CD14-positive monocyte (primary cell): ENCODE measurements around the gene MPV17. TPM values are rescaled to one million over a fixed set of nuclear protein-coding genes. Genes with fewer than 3 reads are reported as not detected.

Source experiments
- DNase-seq, 3 donors: peaks; one replicate each; pipeline ENCODE4 v3.0.0-alpha.2; 2011 to 2022
- H2AFZ ChIP-seq: 2 replicates; pipeline ENCODE4 v1.6.0; 2012; ENCODE audit warnings: mild to moderate bottlenecking, low read depth, low read length, inconsistent platforms; ENCODE audit not compliant: insufficient read depth, poor library complexity, severe bottlenecking
- H3K27ac ChIP-seq, 2 donors: 1 replicate in 1 of 2; 2 replicates in 1 of 2; pipeline ENCODE4 v1.5.1; 2012 to 2013; ENCODE audit warnings: low read length in 2 of 2, control low read depth in 1 of 2, inconsistent platforms in 1 of 2, low read depth in 1 of 2, mild to moderate bottlenecking in 1 of 2
- H3K27me3 ChIP-seq, 2 donors: one replicate each; pipeline versions ENCODE4 v1.6.0 to v1.6.1; 2011 to 2013; ENCODE audit warnings: low read length in 2 of 2; ENCODE audit not compliant: control insufficient read depth in 2 of 2, insufficient read depth in 2 of 2
- H3K36me3 ChIP-seq, 2 donors: replicated peaks in 1 of 2; 1 replicate in 1 of 2; 2 replicates in 1 of 2; pipeline versions ENCODE4 v1.5.1 to v1.6.1; 2012 to 2013; ENCODE audit warnings: low read length in 2 of 2, control low read depth in 1 of 2, inconsistent platforms in 1 of 2, mild to moderate bottlenecking in 1 of 2; ENCODE audit not compliant: insufficient read depth in 2 of 2, control insufficient read depth in 1 of 2
- H3K4me1 ChIP-seq, 2 donors: 1 replicate in 1 of 2; 2 replicates in 1 of 2; pipeline versions ENCODE4 v1.5.1 to v1.6.1; 2012 to 2013; ENCODE audit warnings: low read length in 2 of 2, control low read depth in 1 of 2, inconsistent platforms in 1 of 2, mild to moderate bottlenecking in 1 of 2, moderate library complexity in 1 of 2; ENCODE audit not compliant: insufficient read depth in 2 of 2, control insufficient read depth in 1 of 2
- H3K4me2 ChIP-seq: replicated peaks from 2 replicates; pipeline ENCODE3; 2012; ENCODE audit warnings: low read length, moderate library complexity, mild to moderate bottlenecking; ENCODE audit not compliant: poor library complexity, severe bottlenecking; ENCODE audit errors: extremely low read depth
- H3K4me3 ChIP-seq, 3 experiments: fragments of 200-600 bp in 1 of 3; sonication (generic) in 1 of 3; replicated peaks in 1 of 3; 1 replicate in 2 of 3; 2 replicates in 1 of 3; pipeline ENCODE4 v1.5.1; 2011 to 2013; ENCODE audit warnings: low read length in 3 of 3, mild to moderate bottlenecking in 3 of 3, control low read depth in 2 of 3, low read depth in 2 of 3, inconsistent platforms in 1 of 3, moderate library complexity in 1 of 3
- H3K79me2 ChIP-seq: 2 replicates; pipeline ENCODE4 v1.6.0; 2012; ENCODE audit warnings: mild to moderate bottlenecking, control low read depth, inconsistent platforms, low read length, moderate library complexity; ENCODE audit not compliant: insufficient read depth
- H3K9ac ChIP-seq: 2 replicates; pipeline ENCODE4 v1.6.0; 2017; ENCODE audit warnings: low read length, mild to moderate bottlenecking; ENCODE audit not compliant: insufficient read depth, poor library complexity, severe bottlenecking
- H3K9me3 ChIP-seq, 2 donors: replicated peaks in 1 of 2; 1 replicate in 1 of 2; 2 replicates in 1 of 2; pipeline versions ENCODE4 v1.5.1 to v1.6.1; 2012 to 2013; ENCODE audit warnings: low read length in 2 of 2, control low read depth in 1 of 2; ENCODE audit not compliant: control insufficient read depth in 1 of 2, insufficient read depth in 1 of 2
- H4K20me1 ChIP-seq: 2 replicates; pipeline ENCODE4 v1.6.0; 2012; ENCODE audit warnings: mild to moderate bottlenecking, low read length, control low read depth, moderate library complexity; ENCODE audit not compliant: insufficient read depth
- H3K27ac Mint-ChIP-seq, 7 donors: one replicate each; pipeline ENCODE4 v1.8.0; 2020; ENCODE audit warnings: mild to moderate bottlenecking in 7 of 7, mixed read lengths in 7 of 7, moderate library complexity in 6 of 7, inconsistent platforms in 2 of 7
- H3K27me3 Mint-ChIP-seq, 3 donors: one replicate each; pipeline ENCODE4 v1.8.0; 2021 to 2022; ENCODE audit warnings: low read depth in 3 of 3, mild to moderate bottlenecking in 3 of 3, mixed read lengths in 3 of 3, moderate library complexity in 3 of 3, inconsistent platforms in 1 of 3
- H3K36me3 Mint-ChIP-seq, 2 donors: one replicate each; pipeline ENCODE4 v1.8.0; 2020; ENCODE audit warnings: mixed read lengths in 2 of 2, inconsistent platforms in 1 of 2, mild to moderate bottlenecking in 1 of 2
- H3K4me1 Mint-ChIP-seq: one replicate; pipeline ENCODE4 v1.8.0; 2020; ENCODE audit warnings: mild to moderate bottlenecking, mixed read lengths
- H3K4me3 Mint-ChIP-seq, 2 donors: one replicate each; pipeline ENCODE4 v1.8.0; 2020; ENCODE audit warnings: mild to moderate bottlenecking in 2 of 2, mixed read lengths in 2 of 2, moderate library complexity in 1 of 2
- H3K9me3 Mint-ChIP-seq, 7 donors: one replicate each; pipeline ENCODE4 v1.8.0; 2020 to 2022; ENCODE audit warnings: mixed read lengths in 7 of 7, mild to moderate bottlenecking in 6 of 7, moderate library complexity in 6 of 7, inconsistent platforms in 2 of 7
- WGBS: methylation state at CpG from one replicate; pipeline ENCODE4 v1.1.5; 2013; ENCODE audit warnings: missing lambda C conversion rate; ENCODE audit not compliant: insufficient coverage; 5-methylcytosine and 5-hydroxymethylcytosine counted together
- intact Hi-C, 2 donors: fragments of 100-400 bp; cut with micrococcal nuclease; formaldehyde crosslinking; loops; one replicate each; pipeline versions ENCODE4 v1.15.0 to v1.15.1; 2023
- polyA plus RNA-seq, 3 donors: library from polyadenylated mRNA; depleted of rRNA in 1 of 3; unstranded in 2 of 3; stranded (reverse) in 1 of 3; fragments of 300-500 nt in 2 of 3; fragments of >200 nt in 1 of 3; fragmentation: Illumina TruSeq in 2 of 3; gene quantifications; 1 replicate in 2 of 3; 2 replicates in 1 of 3; pipeline ENCODE4 v1.2.3, GENCODE V29; 2012 to 2021
- TF ChIP-seq, protein P1 (sequence below): fragments of 200-600 bp; IDR thresholded peaks from one replicate; pipeline ENCODE4 v1.8.0; 2022; ENCODE audit warnings: antibody characterized with exemption, mild to moderate bottlenecking

The MPV17 gene
- polyA plus RNA-seq, 3 donors = 136 to 160 (median 160) TPM

DNA sequence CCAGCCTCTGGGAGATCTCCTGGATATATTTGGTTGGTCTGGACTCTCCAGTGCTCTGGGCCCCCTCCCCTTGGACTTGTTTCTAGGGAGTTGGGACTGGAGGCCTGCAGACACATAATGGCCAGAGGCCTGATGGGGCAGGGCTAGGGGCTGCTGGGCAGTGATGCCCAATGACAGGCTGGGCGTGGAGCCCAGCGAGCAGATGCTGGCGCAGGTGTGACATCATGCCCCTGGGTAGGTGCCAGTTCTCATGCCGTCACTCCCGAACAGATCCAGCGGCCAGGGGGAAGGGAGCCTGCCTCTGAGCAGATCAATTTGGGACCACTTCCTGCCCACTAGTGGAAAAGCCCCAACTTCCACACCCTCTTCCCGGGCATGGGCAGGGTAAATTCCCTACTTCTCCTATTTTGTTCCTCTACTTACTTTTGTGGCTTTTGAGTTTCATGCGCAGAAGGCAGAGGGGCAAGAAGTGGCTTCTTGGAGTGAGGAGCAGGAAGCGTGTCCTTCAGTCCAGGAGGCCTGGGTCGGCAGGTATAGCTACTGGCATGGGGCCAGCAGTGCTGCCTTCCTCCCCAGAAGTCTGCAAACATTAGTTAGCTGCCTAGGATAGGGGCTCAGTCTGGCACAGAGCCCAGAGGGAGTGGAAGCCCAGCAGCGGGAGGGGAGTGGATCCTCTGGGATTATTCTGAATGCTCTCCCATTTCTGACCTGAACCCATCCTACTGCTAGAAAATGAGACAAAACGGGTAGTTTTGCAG lies 6.1 kb downstream of the MPV17 start:
- H3K9ac ChIP-seq = no peak overlapping the region
- Mint-ChIP-seq H3K4me3 (no peak overlapping the region), H3K27ac (peak overlapping the region in 1 of 7 donors; percentile 31), H3K4me1 (peaks cover 12% of the 10 kb centered on the region), H3K27me3 (no peaks in the 10 kb centered on the region), H3K36me3 (peaks cover 20 to 37% of the 10 kb centered on the region in 2 donors), H3K9me3 (no peaks in the 10 kb centered on the region)
- TF ChIP-seq, protein P1, sequence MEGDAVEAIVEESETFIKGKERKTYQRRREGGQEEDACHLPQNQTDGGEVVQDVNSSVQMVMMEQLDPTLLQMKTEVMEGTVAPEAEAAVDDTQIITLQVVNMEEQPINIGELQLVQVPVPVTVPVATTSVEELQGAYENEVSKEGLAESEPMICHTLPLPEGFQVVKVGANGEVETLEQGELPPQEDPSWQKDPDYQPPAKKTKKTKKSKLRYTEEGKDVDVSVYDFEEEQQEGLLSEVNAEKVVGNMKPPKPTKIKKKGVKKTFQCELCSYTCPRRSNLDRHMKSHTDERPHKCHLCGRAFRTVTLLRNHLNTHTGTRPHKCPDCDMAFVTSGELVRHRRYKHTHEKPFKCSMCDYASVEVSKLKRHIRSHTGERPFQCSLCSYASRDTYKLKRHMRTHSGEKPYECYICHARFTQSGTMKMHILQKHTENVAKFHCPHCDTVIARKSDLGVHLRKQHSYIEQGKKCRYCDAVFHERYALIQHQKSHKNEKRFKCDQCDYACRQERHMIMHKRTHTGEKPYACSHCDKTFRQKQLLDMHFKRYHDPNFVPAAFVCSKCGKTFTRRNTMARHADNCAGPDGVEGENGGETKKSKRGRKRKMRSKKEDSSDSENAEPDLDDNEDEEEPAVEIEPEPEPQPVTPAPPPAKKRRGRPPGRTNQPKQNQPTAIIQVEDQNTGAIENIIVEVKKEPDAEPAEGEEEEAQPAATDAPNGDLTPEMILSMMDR = no peak
- no peaks in the 10 kb centered on the region for H3K9me3 ChIP-seq
- 76% methylated on average over 7 of the region's 12 CpGs for WGBS
- no peak overlapping the region for H3K4me2 ChIP-seq
- peaks cover 15% of the 10 kb centered on the region for H3K79me2 ChIP-seq
- H3K27ac ChIP-seq = no peak overlapping the region
- peaks cover under 1 to 2% of the 10 kb centered on the region in 2 donors for H3K4me1 ChIP-seq
- peaks cover 10 to 25% of the 10 kb centered on the region in 2 donors for H3K36me3 ChIP-seq
- no peak for DNase-seq
- peaks cover 12% of the 10 kb centered on the region for H4K20me1 ChIP-seq
- no peaks in the 10 kb centered on the region for H3K27me3 ChIP-seq
- H3K4me3 ChIP-seq = no peak overlapping the region
- intact Hi-C loops = no loop called here
- H2AFZ ChIP-seq = no peak overlapping the region

DNA sequence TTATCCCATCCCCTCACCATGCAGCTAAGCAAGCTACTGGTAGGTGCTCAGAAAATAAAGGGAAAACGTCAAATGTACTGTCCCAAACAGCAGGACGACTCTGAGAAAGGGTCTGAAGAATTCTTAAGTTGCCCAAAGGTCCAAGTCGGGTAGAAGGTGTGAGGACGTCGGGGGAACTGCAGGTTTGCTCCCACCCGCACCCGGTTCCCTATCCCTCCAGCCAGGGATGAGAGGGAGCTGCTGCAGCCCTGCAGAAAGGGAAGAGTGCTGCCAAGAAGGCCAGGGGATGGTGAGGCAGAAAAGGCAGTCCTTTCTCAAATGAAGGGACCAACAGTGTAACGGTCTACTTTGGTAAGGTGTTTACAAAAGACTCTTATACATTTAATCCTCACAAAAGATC lies 7.8 kb downstream of the MPV17 start:
- Histone ChIP-seq H4K20me1 (peaks cover 12% of the 10 kb centered on the region), H3K4me2 (no peak overlapping the region), H3K4me1 (no peaks in the 10 kb centered on the region), H3K36me3 (peaks cover 17 to 34% of the 10 kb centered on the region in 2 donors), H3K27ac (no peak overlapping the region), H3K4me3 (no peak overlapping the region), H2AFZ (no peak overlapping the region), H3K9ac (no peak overlapping the region), H3K9me3 (no peaks in the 10 kb centered on the region), H3K79me2 (peaks cover 4% of the 10 kb centered on the region), H3K27me3 (no peaks in the 10 kb centered on the region)
- H3K9me3 Mint-ChIP-seq = no peaks in the 10 kb centered on the region
- WGBS = 94% methylated on average over 7 of the region's 8 CpGs
- H3K4me1 Mint-ChIP-seq = peaks cover 3% of the 10 kb centered on the region
- no peak for DNase-seq
- intact Hi-C loops = no loop called here
- TF ChIP-seq, protein P1 = no peak
- H3K36me3 Mint-ChIP-seq = peaks cover 31 to 49% of the 10 kb centered on the region in 2 donors
- peaks cover 0 to 4% (median 1%) of the 10 kb centered on the region in 3 donors for H3K27me3 Mint-ChIP-seq
- no peak overlapping the region for H3K4me3 Mint-ChIP-seq
- H3K27ac Mint-ChIP-seq = no peak overlapping the region
